Measurements from ENCODE around the gene SLITRK4.

Gene SLITRK4

GRCh38 chrX:143634309-143634662, 1.6 kb downstream of the SLITRK4 start:
- Histone ChIP-seq H3K4me3 (ENCODE audit: low read length) (peak overlapping the region; percentile 65), H3K27me3 (ENCODE audit: control insufficient read depth, insufficient read depth, low read length) (peaks cover 21% of the 10 kb centered on the region), H3K9me3 (ENCODE audit: control insufficient read depth, low read depth, low read length) (peaks cover 25% of the 10 kb centered on the region), H3K27ac (ENCODE audit: low read length) (no peak overlapping the region), H3K36me3 (ENCODE audit: control insufficient read depth, low read depth, low read length) (no peaks in the 10 kb centered on the region), H3K9ac (ENCODE audit: low read length) (no peak overlapping the region), H3K4me1 (ENCODE audit: control insufficient read depth, low read depth, low read length) (peaks cover 10% of the 10 kb centered on the region)

GRCh38 chrX:143633461-143634308, 2.2 kb downstream of the SLITRK4 start:
- no peak overlapping the region for H3K9ac ChIP-seq (ENCODE audit: low read length)

GRCh38 chrX:143632625-143633410, 3.1 kb downstream of the SLITRK4 start:
- H3K4me1 ChIP-seq (ENCODE audit: control insufficient read depth, low read depth, low read length): peaks cover 10% of the 10 kb centered on the region
- no peak overlapping the region for H3K27ac ChIP-seq (ENCODE audit: low read length)
- peak overlapping the region; percentile 65 for H3K4me3 ChIP-seq (ENCODE audit: low read length)
- no peak overlapping the region for H3K9ac ChIP-seq (ENCODE audit: low read length)
- H3K36me3 ChIP-seq (ENCODE audit: control insufficient read depth, low read depth, low read length): no peaks in the 10 kb centered on the region
- H3K9me3 ChIP-seq (ENCODE audit: control insufficient read depth, low read depth, low read length): peaks cover 36% of the 10 kb centered on the region
- peaks cover 21% of the 10 kb centered on the region for H3K27me3 ChIP-seq (ENCODE audit: control insufficient read depth, insufficient read depth, low read length)

More at GRCh38 chrX:143633461-143634308, 2.2 kb downstream of the SLITRK4 start:
- no peak overlapping the region for H3K27ac ChIP-seq (ENCODE audit: low read length)
- peak overlapping the region; percentile 65 for H3K4me3 ChIP-seq (ENCODE audit: low read length)
- H3K27me3 ChIP-seq (ENCODE audit: control insufficient read depth, insufficient read depth, low read length): peaks cover 21% of the 10 kb centered on the region
- H3K9me3 ChIP-seq (ENCODE audit: control insufficient read depth, low read depth, low read length): peaks cover 31% of the 10 kb centered on the region
- H3K4me1 ChIP-seq (ENCODE audit: control insufficient read depth, low read depth, low read length): peaks cover 10% of the 10 kb centered on the region
- no peaks in the 10 kb centered on the region for H3K36me3 ChIP-seq (ENCODE audit: control insufficient read depth, low read depth, low read length)

DNA sequence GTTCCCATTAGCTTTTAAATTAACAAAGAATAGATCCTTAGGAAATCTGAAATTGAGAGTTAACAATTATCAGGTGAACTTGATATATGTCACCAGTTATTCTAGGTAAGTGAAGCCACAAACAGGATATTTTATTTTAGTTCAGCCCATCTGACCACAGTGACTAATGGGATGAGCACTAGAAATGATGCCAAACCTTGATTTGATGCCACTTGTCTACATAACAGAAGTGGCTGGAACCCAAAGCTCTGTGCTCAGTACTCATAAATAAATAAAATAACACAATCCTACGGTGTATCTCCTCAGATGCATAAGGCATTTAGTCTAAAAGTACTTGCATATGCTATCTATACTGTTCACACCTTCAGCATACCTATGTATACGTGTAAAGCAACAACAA, 12.2 kb downstream of the SLITRK4 start:
- Histone ChIP-seq H3K9me3 (ENCODE audit: control insufficient read depth, low read depth, low read length) (peaks cover 11% of the 10 kb centered on the region), H3K4me3 (ENCODE audit: low read length) (no peak overlapping the region), H3K4me1 (ENCODE audit: control insufficient read depth, low read depth, low read length) (no peaks in the 10 kb centered on the region), H3K9ac (ENCODE audit: low read length) (no peak overlapping the region), H3K36me3 (ENCODE audit: control insufficient read depth, low read depth, low read length) (no peaks in the 10 kb centered on the region), H3K27me3 (ENCODE audit: control insufficient read depth, insufficient read depth, low read length) (no peaks in the 10 kb centered on the region), H3K27ac (ENCODE audit: low read length) (no peak overlapping the region)

- H3K36me3 ChIP-seq (ENCODE audit: control insufficient read depth, low read depth, low read length): no peaks in the 10 kb centered on the region
- H3K9ac ChIP-seq (ENCODE audit: low read length): no peak overlapping the region
Measured at GRCh38 chrX:143621276-143621675, 14.6 kb downstream of the SLITRK4 start.

GRCh38 chrX:143615851-143616250, 20.1 kb downstream of the SLITRK4 start:
- H3K27ac ChIP-seq (ENCODE audit: low read length): no peak overlapping the region
- H3K9me3 ChIP-seq (ENCODE audit: control insufficient read depth, low read depth, low read length): peaks cover 6% of the 10 kb centered on the region
- no peaks in the 10 kb centered on the region for H3K27me3 ChIP-seq (ENCODE audit: control insufficient read depth, insufficient read depth, low read length)
- H3K9ac ChIP-seq (ENCODE audit: low read length): no peak overlapping the region
- no peak overlapping the region for H3K4me3 ChIP-seq (ENCODE audit: low read length)
- no peaks in the 10 kb centered on the region for H3K4me1 ChIP-seq (ENCODE audit: control insufficient read depth, low read depth, low read length)
- H3K36me3 ChIP-seq (ENCODE audit: control insufficient read depth, low read depth, low read length): no peaks in the 10 kb centered on the region

More at GRCh38 chrX:143621276-143621675, 14.6 kb downstream of the SLITRK4 start:
- Histone ChIP-seq H3K4me3 (ENCODE audit: low read length) (no peak overlapping the region), H3K4me1 (ENCODE audit: control insufficient read depth, low read depth, low read length) (no peaks in the 10 kb centered on the region), H3K27me3 (ENCODE audit: control insufficient read depth, insufficient read depth, low read length) (no peaks in the 10 kb centered on the region), H3K9me3 (ENCODE audit: control insufficient read depth, low read depth, low read length) (peaks cover 12% of the 10 kb centered on the region), H3K27ac (ENCODE audit: low read length) (no peak overlapping the region)

DNA sequence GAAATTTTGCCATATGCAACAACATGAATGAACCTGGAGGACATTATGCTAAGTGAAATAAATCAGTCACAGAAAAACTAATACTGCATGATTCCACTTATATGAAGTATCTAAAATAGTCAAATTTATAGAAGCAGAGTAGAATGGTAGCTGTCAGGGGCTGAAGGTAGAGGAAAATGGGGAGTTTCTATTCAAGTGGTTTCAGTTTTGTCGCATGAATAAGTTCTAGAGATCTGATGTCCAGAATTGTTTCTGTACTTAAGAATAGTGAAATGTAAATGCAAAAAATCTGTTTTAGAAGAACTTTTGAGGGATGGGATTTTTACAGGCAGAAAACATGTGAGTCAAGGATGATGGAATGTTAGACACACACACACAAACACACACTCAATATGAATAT, 34.1 kb downstream of the SLITRK4 start:
- no peaks in the 10 kb centered on the region for H3K27me3 ChIP-seq (ENCODE audit: control insufficient read depth, insufficient read depth, low read length)
- no peak overlapping the region for H3K4me3 ChIP-seq (ENCODE audit: low read length)
- H3K36me3 ChIP-seq (ENCODE audit: control insufficient read depth, low read depth, low read length): no peaks in the 10 kb centered on the region
- peaks cover 33% of the 10 kb centered on the region for H3K9me3 ChIP-seq (ENCODE audit: control insufficient read depth, low read depth, low read length)
- no peak overlapping the region for H3K27ac ChIP-seq (ENCODE audit: low read length)
- H3K9ac ChIP-seq (ENCODE audit: low read length): no peak overlapping the region
- no peaks in the 10 kb centered on the region for H3K4me1 ChIP-seq (ENCODE audit: control insufficient read depth, low read depth, low read length)

DNA sequence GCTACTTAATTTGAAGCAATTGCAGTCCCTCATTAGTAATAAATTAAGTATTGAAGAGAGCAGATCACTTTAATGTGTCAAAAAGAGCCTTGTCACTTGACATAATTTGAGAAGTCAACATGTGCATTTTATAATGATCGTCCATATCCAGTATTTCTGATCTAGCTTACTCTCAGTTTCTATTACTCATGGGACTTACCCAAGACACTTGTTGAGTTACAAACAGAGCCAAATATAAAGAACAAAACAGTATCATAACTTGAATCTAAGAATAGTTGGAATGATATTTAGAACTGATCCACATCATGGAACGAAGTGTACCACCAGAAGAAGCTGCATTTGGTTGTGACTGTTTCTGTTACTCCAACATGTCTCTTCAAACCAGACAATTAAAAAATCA, 54.7 kb downstream of the SLITRK4 start:
- H3K36me3 ChIP-seq (ENCODE audit: control insufficient read depth, low read depth, low read length): no peaks in the 10 kb centered on the region
- H3K4me3 ChIP-seq (ENCODE audit: low read length): no peak overlapping the region
- H3K9me3 ChIP-seq (ENCODE audit: control insufficient read depth, low read depth, low read length): peaks cover 32% of the 10 kb centered on the region
- no peaks in the 10 kb centered on the region for H3K27me3 ChIP-seq (ENCODE audit: control insufficient read depth, insufficient read depth, low read length)
- H3K9ac ChIP-seq (ENCODE audit: low read length): no peak overlapping the region
- no peak overlapping the region for H3K27ac ChIP-seq (ENCODE audit: low read length)
- H3K4me1 ChIP-seq (ENCODE audit: control insufficient read depth, low read depth, low read length): no peaks in the 10 kb centered on the region

GRCh38 chrX:143580266-143580665, 55.6 kb downstream of the SLITRK4 start:
- no peak overlapping the region for H3K27ac ChIP-seq (ENCODE audit: low read length)
- H3K27me3 ChIP-seq (ENCODE audit: control insufficient read depth, insufficient read depth, low read length): no peaks in the 10 kb centered on the region
- H3K4me1 ChIP-seq (ENCODE audit: control insufficient read depth, low read depth, low read length): no peaks in the 10 kb centered on the region
- no peaks in the 10 kb centered on the region for H3K36me3 ChIP-seq (ENCODE audit: control insufficient read depth, low read depth, low read length)
- H3K4me3 ChIP-seq (ENCODE audit: low read length): no peak overlapping the region
- H3K9ac ChIP-seq (ENCODE audit: low read length): no peak overlapping the region
- H3K9me3 ChIP-seq (ENCODE audit: control insufficient read depth, low read depth, low read length): peaks cover 32% of the 10 kb centered on the region
